HG03442 (cell line): Measurements from ENCODE around the gene PDZD2.
A peak's percentile ranks its signal among the peaks of the same experiment; 100 is the strongest.
"Not testable (repeated sequence)": the region's sequence is repeated elsewhere in the genome, so short reads cannot be mapped to it uniquely, and the experiment has no call there.

Source experiments
- ATAC-seq: cut with Tn5 transposase; IDR thresholded peaks from one replicate; pipeline ENCODE4 v1.9.1; 2021; ENCODE audit warnings: mild to moderate bottlenecking, moderate library complexity; ENCODE audit not compliant: unreplicated experiment

Gene PDZD2

DNA sequence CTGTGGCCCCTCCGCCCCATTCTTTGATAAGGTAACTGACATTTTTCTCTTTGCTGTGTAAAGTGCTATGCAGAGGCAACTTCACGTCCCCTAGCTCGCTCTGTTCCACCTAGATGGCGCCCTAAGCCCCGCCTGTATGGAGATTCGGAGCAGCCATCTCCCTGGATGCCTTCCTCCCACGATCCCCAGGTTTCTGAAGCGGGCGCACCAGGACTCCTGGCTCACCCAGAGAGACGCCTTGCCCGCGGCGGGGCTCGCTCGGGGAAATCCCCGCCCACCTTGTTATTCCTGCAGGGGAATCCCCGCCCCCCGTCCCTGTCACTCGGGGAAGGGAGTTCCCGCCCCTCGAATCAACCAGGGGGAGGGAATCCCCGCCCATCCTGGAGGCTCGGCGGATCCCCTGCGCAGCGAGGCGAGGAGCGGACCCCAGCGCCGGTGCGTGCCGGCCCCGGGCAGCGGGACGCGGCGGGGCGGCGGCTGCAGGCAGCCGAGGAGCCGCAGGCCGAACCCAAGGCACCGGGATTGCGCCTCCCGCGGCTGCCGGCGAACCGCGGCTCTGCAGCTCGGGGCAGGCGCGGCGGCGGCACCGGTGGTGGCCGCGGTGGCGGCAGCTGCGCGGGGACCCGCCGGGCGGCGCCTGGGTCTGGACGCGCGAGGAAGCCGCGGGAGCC, at the start of gene PDZD2:
TSS of gene PDZD2 (plus strand) at position 384 of the 671 bp plus-strand sequence.
- ATAC-seq = peak; percentile 71

DNA sequence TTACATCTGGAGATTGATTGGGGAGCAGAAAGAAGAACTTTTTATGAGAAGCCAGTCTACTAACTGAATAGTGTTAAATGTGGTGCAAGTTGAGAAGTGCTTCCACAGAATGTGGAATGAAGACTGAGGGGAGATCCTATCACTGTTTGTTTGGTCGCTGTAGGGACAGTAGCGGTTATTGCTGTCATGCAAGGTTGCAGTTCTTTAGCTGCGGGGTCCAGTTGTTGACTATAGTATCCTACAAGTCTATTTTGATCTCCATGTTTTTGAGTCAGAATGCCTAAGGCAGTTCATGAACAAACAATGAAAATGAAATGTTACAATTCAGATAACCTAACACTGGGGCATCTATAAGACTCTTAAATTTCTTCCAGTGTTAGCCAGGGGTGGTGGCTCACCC, 45.3 kb upstream of the PDZD2 start:
- ATAC-seq = no peak

DNA sequence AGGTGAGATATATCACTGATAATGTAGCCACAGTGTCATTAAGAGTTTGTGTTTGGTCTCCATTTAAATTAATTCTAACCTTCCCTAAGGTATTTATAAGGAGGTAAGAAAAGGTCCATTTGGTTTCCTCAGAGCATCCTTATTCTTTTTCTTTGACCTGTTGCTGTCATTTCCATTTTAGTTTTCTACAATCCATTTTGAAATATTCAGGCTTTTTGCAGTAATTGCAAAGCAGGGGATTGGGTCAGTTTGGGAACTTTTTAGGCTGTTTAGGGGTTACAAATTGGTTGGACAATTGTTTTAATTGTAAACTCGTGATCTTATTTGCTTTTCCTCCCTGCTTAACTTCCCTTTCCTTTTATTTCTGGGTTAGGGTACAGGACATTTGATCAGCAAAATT, 42.6 kb upstream of the PDZD2 start:
- no peak for ATAC-seq

DNA sequence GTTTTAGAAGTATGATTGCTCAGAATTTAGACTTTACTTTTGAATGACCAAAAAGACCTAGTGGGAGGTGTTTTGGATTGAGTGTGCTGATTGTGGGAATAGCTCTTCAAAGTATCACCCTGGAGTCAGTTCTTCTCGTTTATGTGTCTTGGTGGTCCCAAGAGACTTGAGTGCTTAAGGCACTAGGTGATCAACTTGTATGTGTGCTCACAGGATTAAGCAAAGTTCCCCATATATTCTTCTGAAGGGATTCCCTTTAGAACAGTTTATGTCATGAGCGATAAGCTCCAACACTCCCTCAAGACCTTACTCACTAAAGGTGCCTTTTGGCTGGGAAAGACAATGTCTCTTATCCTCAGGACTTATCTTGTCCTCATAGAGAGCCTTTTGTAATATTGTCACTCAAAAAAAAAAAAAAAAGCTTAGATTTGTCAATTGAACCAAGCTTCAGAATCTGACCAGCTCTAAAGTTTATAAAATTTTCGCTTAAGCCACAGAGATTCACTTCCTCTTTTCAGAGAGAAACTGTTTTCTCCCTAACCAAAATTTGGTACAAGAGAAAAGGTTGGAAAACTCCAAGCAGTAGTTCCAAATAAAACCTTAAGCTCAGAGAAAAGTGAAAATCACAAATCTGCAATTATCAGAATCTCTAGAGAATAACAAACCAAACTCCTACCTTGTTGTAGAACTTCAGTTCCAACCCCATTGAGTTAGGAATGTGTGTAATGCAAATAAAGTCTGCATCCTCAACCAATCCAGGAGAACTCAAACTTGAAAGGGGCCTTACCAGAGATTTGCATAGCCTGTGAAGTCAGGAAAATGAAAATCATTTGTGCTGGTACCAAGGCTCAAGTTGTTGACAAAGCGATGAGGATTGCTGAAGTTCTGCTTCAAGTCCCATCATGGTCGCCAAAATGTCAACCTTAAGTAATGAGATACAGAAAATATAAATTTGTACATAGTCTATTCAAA, 40.0 kb upstream of the PDZD2 start:
- no peak for ATAC-seq

DNA sequence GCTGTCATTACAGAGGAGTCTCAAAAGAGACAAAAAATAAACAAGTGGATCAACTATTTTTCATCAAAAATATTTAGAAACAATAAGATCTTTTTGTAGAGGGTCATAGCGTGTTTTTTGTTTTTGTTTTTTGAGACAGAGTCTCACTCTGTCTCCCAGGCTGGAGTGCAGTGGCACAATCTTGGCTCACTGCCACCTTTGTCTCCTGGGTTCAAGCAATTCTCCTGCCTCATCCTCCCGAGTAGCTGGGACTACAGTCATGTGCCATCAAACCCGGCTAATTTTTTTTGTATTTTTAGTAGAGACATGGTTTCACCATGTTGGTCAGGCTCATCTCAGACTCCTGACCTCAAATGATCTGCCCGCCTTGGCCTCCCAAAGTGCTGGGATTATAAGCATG, 36.6 kb upstream of the PDZD2 start:
- ATAC-seq = not testable (repeated sequence)

DNA sequence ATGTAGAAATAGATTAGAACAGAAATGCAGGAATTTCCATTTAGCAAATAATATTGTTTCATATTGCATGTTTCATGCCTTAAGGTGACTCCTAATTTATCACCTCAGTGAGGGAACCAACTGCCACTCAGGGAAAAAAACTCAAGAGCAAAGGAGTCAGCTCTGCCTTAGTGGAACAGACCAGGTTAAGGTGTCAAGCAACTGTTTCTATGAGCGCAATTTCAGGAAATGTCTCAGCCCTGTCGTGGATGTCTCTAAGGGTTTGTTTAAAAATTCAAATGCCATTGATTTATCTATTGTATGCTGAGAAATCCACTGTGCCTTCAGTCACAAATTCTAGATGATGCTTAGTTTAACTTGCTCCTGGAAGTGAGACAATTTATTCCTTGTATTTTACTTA, 34.7 kb upstream of the PDZD2 start:
- no peak for ATAC-seq

DNA sequence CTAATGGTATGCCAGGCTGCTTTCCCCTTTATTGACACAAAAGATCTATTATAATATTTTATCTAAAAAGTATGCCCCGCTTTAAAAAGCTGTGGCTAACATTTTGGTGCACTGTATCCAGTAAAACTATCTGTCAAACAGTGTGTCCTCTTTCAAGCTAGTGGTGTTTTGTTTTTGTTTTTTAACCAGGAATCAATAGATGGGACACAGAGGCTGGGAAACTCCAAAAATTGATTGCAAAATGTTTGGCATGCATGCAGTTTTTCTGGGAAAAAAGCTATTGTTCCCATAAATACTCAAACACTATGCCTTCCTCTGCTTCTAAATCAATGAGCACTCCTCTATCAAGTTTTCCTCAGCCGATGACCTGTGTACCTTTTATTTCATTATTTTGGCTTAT, 34.3 kb upstream of the PDZD2 start:
- no peak for ATAC-seq

DNA sequence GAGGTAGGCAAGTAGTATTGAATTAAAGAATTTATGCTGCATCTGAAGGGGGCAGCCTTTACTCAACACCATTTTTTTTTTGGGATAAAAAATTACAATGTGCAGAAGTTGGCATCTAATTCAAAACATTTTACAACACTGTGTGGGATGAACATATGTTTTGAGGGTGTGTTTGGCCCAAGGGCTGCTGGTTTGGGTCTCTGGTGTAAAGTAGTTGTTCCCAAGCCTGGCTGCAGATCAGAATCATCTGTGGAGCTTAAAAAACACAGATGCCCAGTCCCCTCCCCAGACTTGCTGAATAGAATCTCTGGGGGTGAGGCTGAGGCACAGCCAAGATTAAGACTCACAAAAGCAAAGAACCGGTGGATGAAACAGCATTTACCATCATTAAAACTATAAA, 33.0 kb upstream of the PDZD2 start:
- no peak for ATAC-seq

DNA sequence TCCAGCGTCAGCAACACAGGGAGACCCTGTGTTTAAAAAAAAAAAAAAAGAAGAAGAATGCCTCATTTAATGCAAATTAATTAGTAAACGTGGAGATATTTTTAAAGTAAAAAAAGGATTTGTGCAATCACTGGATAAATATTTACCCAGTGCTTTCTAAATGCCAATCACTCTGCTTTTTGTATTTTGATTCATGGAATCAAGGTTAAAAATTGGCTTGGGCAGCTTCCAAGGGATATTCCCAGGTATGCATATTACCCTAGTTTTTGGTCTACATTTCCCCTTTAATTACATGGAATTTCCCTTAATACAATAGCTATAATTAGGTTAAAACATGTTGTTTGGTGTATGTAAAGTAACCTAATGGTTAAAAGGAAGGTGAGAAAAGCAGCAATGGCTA, 31.4 kb upstream of the PDZD2 start:
- ATAC-seq = no peak

DNA sequence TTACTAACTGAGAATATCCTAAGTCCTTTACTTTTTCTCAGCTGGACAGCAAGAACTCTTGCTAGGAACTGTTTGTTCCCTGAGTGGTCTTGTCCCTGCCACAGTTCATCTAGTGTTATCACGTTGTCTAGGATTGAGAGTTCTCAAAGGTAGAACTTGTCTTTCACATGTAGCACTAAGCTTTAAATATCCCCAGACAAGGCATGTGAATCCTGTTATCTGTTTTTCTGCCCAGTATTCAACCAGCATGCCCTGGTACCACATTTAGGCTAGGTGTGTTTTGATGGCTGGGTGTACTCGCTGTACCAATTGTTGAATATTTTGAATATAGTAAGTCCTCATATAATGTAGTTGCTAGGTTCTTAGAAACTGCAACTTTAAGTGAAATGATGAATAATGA, 27.9 kb upstream of the PDZD2 start:
- ATAC-seq = no peak

DNA sequence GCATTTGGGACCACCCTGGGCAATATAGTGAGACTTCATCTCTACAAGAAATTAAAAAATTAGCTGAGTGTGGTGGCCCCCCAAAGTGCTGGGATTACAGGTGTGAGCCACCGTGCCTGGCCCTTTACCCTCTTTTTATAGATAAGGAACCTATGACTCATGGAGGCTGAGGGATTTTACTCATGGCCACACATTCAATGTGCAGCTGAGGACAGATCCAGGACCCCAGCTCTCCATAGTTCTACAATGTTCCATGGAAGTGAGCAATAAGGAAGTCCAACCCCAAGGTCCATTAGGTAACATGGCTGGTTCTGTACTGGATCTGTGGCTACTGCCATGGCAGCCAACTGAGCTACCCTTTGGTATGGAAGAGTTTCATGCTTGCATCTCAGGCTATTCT, 25.3 kb upstream of the PDZD2 start:
- ATAC-seq = no peak

DNA sequence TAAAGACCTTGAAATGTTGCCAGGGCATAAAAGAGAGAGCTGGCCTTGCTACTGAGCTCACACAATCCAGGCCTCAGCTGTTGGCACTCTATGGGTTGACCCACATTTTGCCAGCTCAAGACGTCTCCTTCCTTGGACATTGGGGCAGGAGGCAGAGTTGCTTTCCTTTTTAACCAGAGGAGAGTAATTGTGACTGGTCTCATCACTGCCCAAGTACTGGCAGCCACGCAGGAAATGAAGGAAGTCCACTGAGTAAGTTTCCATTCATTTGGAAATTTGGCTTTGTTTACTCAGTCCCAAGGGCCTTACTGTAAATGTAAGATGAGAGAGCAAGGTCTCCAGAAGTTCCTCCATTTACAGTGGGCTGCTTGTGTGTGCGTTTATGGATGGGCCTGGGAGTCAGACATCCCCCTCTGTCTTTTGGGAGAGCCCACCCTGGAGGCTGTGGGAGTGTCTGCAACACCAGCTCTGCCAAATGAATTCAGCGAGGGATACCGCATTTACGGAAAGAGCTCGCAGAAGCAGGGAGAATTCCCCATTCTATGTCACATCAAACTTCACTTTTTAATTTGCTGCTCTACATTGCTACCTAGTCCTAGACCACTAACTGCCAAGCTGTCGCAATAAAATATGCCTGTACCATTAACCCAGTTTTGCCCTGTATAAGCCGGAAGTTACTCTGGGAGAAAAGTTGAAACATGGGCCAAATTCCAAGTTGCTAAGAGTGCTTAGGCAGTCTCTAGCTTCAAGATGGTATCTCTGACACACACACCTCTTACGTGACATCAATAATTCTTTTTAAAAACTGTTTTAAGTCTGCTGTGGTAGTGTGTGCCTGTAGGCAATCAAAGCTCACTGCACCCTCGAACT, 24.5 kb upstream of the PDZD2 start:
- no peak for ATAC-seq

DNA sequence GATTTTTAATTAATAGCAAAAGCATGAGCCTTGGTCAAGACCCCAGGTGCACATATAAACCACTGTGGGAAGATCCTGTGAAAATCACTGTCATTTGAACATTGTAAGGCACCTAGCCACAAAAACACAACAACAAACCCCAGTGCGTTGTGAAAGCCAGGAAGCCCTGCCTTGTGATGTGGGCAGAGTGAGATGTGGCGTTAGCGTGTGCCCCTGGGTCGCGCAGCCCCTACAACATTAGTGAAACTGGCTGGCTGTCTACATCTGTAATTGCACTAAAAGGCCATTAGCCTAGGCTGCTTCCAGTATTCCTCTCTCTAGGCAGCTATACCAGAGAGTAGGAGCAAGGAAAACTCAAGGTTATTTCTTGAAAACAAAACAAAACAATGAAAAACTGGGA, 21.1 kb upstream of the PDZD2 start:
- ATAC-seq = no peak

DNA sequence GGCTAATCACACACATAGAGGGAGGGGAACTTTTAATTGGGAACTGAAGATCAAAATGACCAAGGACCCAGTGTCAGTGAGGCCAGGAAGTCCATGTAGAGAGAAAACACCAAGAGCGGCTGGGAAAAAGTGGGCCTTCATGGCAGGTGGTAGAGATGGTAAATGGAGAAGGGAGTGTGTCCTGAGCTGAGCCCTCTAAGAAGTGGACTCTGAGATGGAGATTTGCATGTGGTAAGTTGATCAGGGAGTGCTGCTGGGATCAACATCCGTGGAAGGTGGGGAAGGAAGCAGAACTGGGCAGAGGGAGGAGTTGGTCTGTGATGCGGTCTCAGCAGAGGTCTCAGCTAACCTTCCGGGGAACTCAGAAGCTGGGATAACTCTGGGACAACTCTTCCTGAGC, 18.9 kb upstream of the PDZD2 start:
- ATAC-seq = no peak

DNA sequence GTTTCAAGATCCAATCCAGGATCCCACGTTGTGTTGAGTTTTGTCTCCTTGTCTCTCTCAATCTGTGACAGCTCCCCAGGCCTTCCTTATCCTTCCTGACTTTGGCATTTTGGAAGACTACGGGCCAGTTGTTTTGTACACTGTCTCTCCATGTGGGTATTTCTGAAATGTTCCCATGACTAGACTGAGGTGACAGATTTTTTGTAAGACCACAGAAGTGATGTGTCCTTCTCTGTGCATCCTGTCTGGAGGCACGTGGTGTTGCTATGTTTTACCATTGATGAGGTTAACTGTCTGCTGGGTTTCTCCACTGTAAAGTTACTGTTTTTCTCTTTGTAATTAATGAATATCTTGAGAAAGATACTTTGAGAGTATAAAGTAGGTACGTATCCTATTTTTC, 15.7 kb upstream of the PDZD2 start:
- ATAC-seq = no peak

DNA sequence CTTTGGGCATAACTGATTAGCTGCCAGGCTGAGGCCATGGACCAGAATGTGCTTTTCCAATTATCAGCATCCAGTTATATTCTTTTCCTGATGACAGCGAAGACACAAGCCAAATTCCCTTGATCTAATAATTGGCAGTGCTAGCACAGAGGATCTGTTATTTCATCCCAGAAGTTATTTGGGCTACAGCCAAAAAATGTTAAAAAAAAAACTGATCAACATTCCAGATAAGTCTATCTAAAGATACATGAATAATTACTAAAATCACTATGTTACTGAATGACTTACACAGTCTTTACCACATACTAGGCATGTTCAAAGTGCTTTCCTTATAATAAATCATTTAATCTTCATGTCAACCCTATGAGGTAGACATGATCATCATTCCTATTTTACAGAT, 13.5 kb upstream of the PDZD2 start:
- no peak for ATAC-seq

DNA sequence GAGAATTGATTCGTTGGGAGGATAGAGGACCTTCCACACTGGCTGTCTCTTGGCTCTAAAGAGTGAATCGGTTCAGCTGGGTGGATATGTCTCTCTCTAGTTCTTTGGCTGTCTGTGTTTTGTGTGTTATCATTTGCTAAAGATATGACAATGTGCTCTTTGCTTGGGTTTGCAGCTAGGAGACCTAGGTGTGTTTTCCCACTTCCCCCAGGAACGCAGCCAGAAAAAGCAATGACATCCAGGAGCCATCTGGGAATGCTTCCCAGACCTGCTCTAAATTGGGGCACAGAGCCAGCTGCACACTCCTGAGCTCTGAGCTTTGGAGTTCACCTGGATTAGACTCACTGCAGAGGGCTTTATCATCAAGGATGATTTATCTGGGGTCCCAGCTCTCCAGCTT, 12.8 kb upstream of the PDZD2 start:
- no peak for ATAC-seq

DNA sequence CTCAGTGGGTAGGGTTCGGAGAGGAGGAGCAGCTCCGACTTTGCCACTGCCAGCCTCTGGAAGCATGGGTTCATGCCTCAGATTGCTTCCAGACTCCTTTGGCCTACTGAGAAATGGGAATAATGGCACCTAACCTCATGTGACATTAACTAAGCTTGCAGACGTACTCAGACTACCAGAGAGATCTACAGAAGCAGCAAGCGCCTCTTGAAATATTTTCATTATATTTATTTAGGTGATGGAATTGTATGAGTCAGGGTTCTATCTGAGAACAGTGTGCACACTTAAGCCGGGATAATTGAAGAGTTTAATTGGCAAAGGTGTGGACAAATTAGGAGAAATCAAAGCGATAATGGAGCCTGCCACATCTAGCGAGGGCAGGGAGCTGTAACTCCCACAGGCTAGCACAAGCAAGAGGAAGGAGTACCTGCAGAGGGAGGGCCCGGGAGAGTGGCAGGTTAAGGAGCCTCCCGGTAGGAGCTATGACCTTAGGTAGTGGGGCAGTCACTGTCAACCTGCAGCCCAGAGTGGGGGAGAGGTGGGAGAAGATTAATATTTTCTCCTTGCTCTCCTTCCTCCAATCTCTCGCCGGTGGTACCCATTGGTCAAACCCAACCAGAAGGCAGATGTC, 12.2 kb upstream of the PDZD2 start:
- ATAC-seq = no peak

DNA sequence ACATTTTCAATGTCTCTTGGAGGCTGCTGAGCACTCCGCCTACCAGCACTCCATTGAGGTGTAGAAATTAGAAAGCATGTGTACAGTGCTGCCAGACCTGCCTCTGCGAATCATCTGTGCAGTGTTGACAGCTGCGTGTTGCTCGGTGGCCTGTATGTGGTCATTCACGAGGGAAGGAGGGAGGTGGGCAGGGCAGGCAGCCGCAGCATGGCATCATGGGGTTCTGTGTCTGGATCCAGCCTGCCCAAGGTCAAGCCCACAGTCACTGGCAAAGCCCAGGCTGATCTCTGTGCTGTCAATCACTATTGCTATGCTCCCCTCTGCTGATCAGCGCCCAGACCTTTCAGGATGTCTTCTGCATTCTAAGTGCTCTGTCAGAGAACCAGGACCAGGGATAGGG, 8.0 kb upstream of the PDZD2 start:
- no peak for ATAC-seq

DNA sequence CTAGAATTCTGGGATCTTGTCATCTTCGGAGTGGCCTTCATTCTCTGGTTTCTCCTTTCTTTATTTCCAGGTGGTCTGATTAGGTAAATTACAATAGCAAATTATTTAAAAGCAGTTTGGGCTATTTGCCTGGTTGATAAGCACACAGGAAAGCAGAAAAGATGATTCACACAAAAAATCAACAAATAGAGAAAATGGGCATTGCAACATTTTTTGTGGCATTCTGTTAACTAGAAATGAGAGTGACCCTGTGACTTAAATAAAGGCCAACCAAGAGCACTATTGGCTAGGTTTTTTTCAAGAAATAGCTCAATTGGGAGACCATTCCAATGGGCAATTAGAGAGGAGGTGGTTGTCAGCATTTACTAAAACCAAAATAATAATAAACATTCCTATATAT, 6.5 kb upstream of the PDZD2 start:
- no peak for ATAC-seq

DNA sequence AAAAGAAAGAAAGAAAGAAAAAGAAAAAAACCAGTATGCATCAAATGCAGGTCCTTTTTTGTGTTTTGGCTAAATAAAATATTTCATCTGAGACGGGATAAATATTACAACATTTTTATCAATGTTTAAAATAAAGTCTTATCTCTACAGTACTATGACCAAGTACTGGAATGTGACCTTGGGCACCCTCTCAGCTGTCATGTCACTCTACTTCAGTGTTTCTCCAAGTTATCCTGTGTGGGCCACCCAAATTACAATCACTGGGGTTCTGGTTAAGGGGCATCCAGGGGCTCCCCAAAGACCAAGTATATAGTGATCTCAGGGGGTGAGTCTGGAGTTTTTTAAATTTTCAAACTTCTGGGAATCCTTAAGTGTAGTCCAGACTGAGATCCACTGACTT, 3.5 kb upstream of the PDZD2 start:
- no peak for ATAC-seq
